Sigmoid colon (tissue), 7 donors: ENCODE data around the gene LSM14B. TPM values are rescaled to one million over a fixed set of nuclear protein-coding genes. Genes with fewer than 3 reads are reported as not detected.
"Not testable (repeated sequence)": the region's sequence is repeated elsewhere in the genome, so short reads cannot be mapped to it uniquely, and the experiment has no call there.

Experiments used
- DNase-seq: peaks from one replicate; pipeline ENCODE4 v3.0.0-alpha.2; 2019
- H3K27ac ChIP-seq, 4 donors: fragments of 200-600 bp; sonication (generic); one replicate each; pipeline ENCODE4 v1.5.1; 2016 to 2019; ENCODE audit warnings: mild to moderate bottlenecking in 1 of 4
- H3K27me3 ChIP-seq, 3 donors: fragments of 200-600 bp; sonication (generic); one replicate each; pipeline ENCODE4 v1.5.1; 2019; ENCODE audit warnings: mild to moderate bottlenecking in 1 of 3
- H3K36me3 ChIP-seq, 4 donors: fragments of 200-600 bp; sonication (generic); one replicate each; pipeline ENCODE4 v1.5.1; 2016 to 2019
- H3K4me1 ChIP-seq, 4 donors: fragments of 200-600 bp; sonication (generic); one replicate each; pipeline ENCODE4 v1.5.1; 2017 to 2019
- H3K4me3 ChIP-seq, 4 donors: fragments of 200-600 bp; sonication (generic); one replicate each; pipeline ENCODE4 v1.5.1; 2017 to 2019; ENCODE audit warnings: mild to moderate bottlenecking in 2 of 4, moderate library complexity in 1 of 4
- H3K9me3 ChIP-seq, 4 donors: fragments of 200-600 bp in 3 of 4; sonication (generic) in 3 of 4; one replicate each; pipeline versions ENCODE4 v1.5.1 to v1.6.1; 2013 to 2019
- CTCF ChIP-seq, 4 experiments: fragments of 450-650 bp in 3 of 4; fragments of 200-600 bp in 1 of 4; IDR thresholded peaks; one replicate each; pipeline ENCODE4 v1.5.1; 2016 to 2019; ENCODE audit warnings: antibody characterized with exemption in 4 of 4, mild to moderate bottlenecking in 3 of 4, moderate library complexity in 2 of 4
- EP300 ChIP-seq, 4 donors: sonication (generic); formaldehyde crosslinking; IDR thresholded peaks; one replicate each; pipeline ENCODE4 v1.6.1; 2017; ENCODE audit warnings: antibody characterized with exemption in 4 of 4
- POLR2A ChIP-seq, 2 donors: fragments of 450-650 bp; IDR thresholded peaks; one replicate each; pipeline ENCODE4 v1.6.1; 2016; ENCODE audit warnings: antibody characterized with exemption in 2 of 2, mild to moderate bottlenecking in 2 of 2, moderate library complexity in 2 of 2
- POLR2AphosphoS5 ChIP-seq, 4 donors: sonication (generic); formaldehyde crosslinking; IDR thresholded peaks; one replicate each; pipeline ENCODE4 v1.6.1; 2017; ENCODE audit warnings: antibody characterized with exemption in 4 of 4
- WGBS, 2 donors: extraction: QIAGEN DNeasy Blood & Tissue Kit; methylation state at CpG; one replicate each; pipeline ENCODE4 v1.1.7; 2013; 5-methylcytosine and 5-hydroxymethylcytosine counted together
- intact Hi-C: fragments of 100-400 bp; cut with DNase I; formaldehyde crosslinking; loops from one replicate; pipeline ENCODE4 v1.15.1; 2023
- polyA plus RNA-seq, 3 donors: library from polyadenylated mRNA; stranded (reverse); fragments of 200-250 nt; gene quantifications; one replicate each; pipeline ENCODE4 v1.2.3, GENCODE V29; 2013
- total RNA-seq, 4 donors: library from RNA; depleted of rRNA; stranded (reverse); fragments of >200 nt; gene quantifications; one replicate each; pipeline ENCODE4 v1.1.0, GENCODE V29; 2016
- donor health status: healthy with polysubstance abuse.
- donor health status: Bipolar disorder and iron deficiency.
- donor health status: healthy.

The LSM14B gene
- total and polyA plus RNA-seq, 7 donors: 16.9 to 28.5 (median 23.5) TPM

GRCh38 chr20:62105592-62105991 lies 16.7 kb upstream of the LSM14B start:
- Histone ChIP-seq H3K9me3 (peaks cover 17 to 27% (median 20%) of the 10 kb centered on the region in 4 donors), H3K36me3 (no peaks in the 10 kb centered on the region), H3K27me3 (no peaks in the 10 kb centered on the region), H3K27ac (no peak overlapping the region), H3K4me3 (no peak overlapping the region), H3K4me1 (peaks cover 0 to 15% (median 9%) of the 10 kb centered on the region in 4 donors)
- 82 to 91% methylated on average over 5 of the region's 5 CpGs for WGBS, 2 donors
- intact Hi-C loops: no loop called here
- TF ChIP-seq POLR2AphosphoS5 (IDR thresholded peaks at IDR 0.05) (no peak), POLR2A (IDR thresholded peaks at IDR 0.05) (no peak), EP300 (IDR thresholded peaks at IDR 0.05) (no peak), CTCF (IDR thresholded peaks at IDR 0.05) (no peak)
- DNase-seq: no peak

- Histone ChIP-seq H3K27me3 (peaks cover 0 to 25% (median 0%) of the 10 kb centered on the region in 3 donors), H3K4me3 (no peak overlapping the region), H3K4me1 (no peaks in the 10 kb centered on the region), H3K27ac (no peak overlapping the region), H3K36me3 (no peaks in the 10 kb centered on the region), H3K9me3 (peaks cover 18 to 31% (median 25%) of the 10 kb centered on the region in 4 donors)
- WGBS, 2 donors: 45 to 82% methylated on average over 6 of the region's 6 CpGs
- intact Hi-C loops: no loop called here
- TF ChIP-seq CTCF (IDR thresholded peaks at IDR 0.05): no peak
- TF ChIP-seq EP300 (IDR thresholded peaks at IDR 0.05): no peak
- no peak for TF ChIP-seq POLR2AphosphoS5 (IDR thresholded peaks at IDR 0.05)
- no peak for TF ChIP-seq POLR2A (IDR thresholded peaks at IDR 0.05)
- DNase-seq: no peak
Measured at GRCh38 chr20:62111148-62111547, 11.1 kb upstream of the LSM14B start.

- intact Hi-C loops: no loop called here
- H3K9me3 ChIP-seq: peaks cover 18 to 29% (median 21%) of the 10 kb centered on the region in 4 donors
- H3K4me1 ChIP-seq: no peaks in the 10 kb centered on the region
- no peak overlapping the region for H3K4me3 ChIP-seq
- 94 to 95% methylated on average over 6 of the region's 6 CpGs for WGBS, 2 donors
- H3K36me3 ChIP-seq: no peaks in the 10 kb centered on the region
- DNase-seq: no peak
- TF ChIP-seq CTCF (IDR thresholded peaks at IDR 0.05): no peak
- no peak for TF ChIP-seq EP300 (IDR thresholded peaks at IDR 0.05)
- no peak for TF ChIP-seq POLR2A (IDR thresholded peaks at IDR 0.05)
- no peak for TF ChIP-seq POLR2AphosphoS5 (IDR thresholded peaks at IDR 0.05)
- no peak overlapping the region for H3K27ac ChIP-seq
- peaks cover 0 to 32% (median 0%) of the 10 kb centered on the region in 3 donors for H3K27me3 ChIP-seq
Measured at GRCh38 chr20:62112368-62112767, 9.9 kb upstream of the LSM14B start.

GRCh38 chr20:62114894-62115293 lies 7.4 kb upstream of the LSM14B start:
- no peak overlapping the region for H3K4me3 ChIP-seq
- intact Hi-C loops: no loop called here
- H3K36me3 ChIP-seq: no peaks in the 10 kb centered on the region

GRCh38 chr20:62115800-62116407 lies 6.4 kb upstream of the LSM14B start:
- H3K4me1 ChIP-seq, intact Hi-C loops, H3K27ac ChIP-seq, DNase-seq, H3K4me3 ChIP-seq, H3K36me3 ChIP-seq: not testable (repeated sequence)
- Histone ChIP-seq H3K27me3 (peaks cover 0 to 48% (median 0%) of the 10 kb centered on the region in 3 donors), H3K9me3 (peaks cover 0 to 14% (median 6%) of the 10 kb centered on the region in 4 donors)
- WGBS, 2 donors: 75 to 80% methylated on average over 7 of the region's 7 CpGs

More at GRCh38 chr20:62114894-62115293, 7.4 kb upstream of the LSM14B start:
- TF ChIP-seq CTCF (IDR thresholded peaks at IDR 0.05): no peak
- no peak for TF ChIP-seq EP300 (IDR thresholded peaks at IDR 0.05)
- no peak for TF ChIP-seq POLR2AphosphoS5 (IDR thresholded peaks at IDR 0.05)
- TF ChIP-seq POLR2A (IDR thresholded peaks at IDR 0.05): no peak
- DNase-seq: no peak
- WGBS, 2 donors: 73 to 82% methylated on average over 8 of the region's 8 CpGs
- Histone ChIP-seq H3K4me1 (no peaks in the 10 kb centered on the region), H3K9me3 (peaks cover 0 to 17% (median 8%) of the 10 kb centered on the region in 4 donors), H3K27me3 (peaks cover 0 to 48% (median 0%) of the 10 kb centered on the region in 3 donors), H3K27ac (no peak overlapping the region)
